GM23338 (cell line): Measurements from ENCODE around the gene LRIF1.

Source experiments
- CREB1 ChIP-seq: fragments of 250-450 bp; sonication (Bioruptor Pico); IDR thresholded peaks from 2 replicates; pipeline ENCODE4 v1.5.0; 2020; ENCODE audit warnings: low read depth, mild to moderate bottlenecking, moderate library complexity
- CTCF ChIP-seq, 2 experiments: fragments of 200-600 bp in 1 of 2; sonication (generic) in 1 of 2; conservative IDR thresholded peaks; 2 replicates each; pipeline versions ENCODE4 v1.5.1 to v1.6.1; 2016 to 2017; ENCODE audit warnings: antibody characterized with exemption in 2 of 2, low read depth in 2 of 2, mild to moderate bottlenecking in 2 of 2, moderate library complexity in 1 of 2
- EZH2 ChIP-seq: fragments of 200-600 bp; sonication (generic); IDR thresholded peaks from one replicate; pipeline ENCODE4 v1.8.0; 2017; ENCODE audit warnings: antibody characterized with exemption, mild to moderate bottlenecking, low read depth; ENCODE audit not compliant: unreplicated experiment
- EZH2phosphoT487 ChIP-seq: fragments of 200-600 bp; sonication (generic); IDR thresholded peaks from one replicate; pipeline ENCODE4 v1.8.1; 2018; ENCODE audit warnings: antibody characterized with exemption; ENCODE audit not compliant: unreplicated experiment
- JUNB ChIP-seq: IDR thresholded peaks from one replicate; pipeline ENCODE4 v1.6.1; 2016; ENCODE audit warnings: antibody characterized with exemption; ENCODE audit not compliant: unreplicated experiment
- NANOG ChIP-seq: IDR thresholded peaks from 2 replicates; pipeline ENCODE4 v1.6.1; 2016; ENCODE audit warnings: antibody characterized with exemption, borderline replicate concordance
- POLR2AphosphoS5 ChIP-seq: IDR thresholded peaks from 2 replicates; pipeline ENCODE4 v1.6.1; 2016; ENCODE audit warnings: antibody characterized with exemption, low read depth
- REST ChIP-seq: IDR thresholded peaks from one replicate; pipeline ENCODE4 v1.6.1; 2018; ENCODE audit warnings: antibody characterized with exemption; ENCODE audit not compliant: unreplicated experiment
- STAT1 ChIP-seq: IDR thresholded peaks from one replicate; pipeline ENCODE4 v1.6.1; 2016; ENCODE audit warnings: antibody characterized with exemption; ENCODE audit not compliant: unreplicated experiment
- ZNF114 ChIP-seq: fragments of 250-450 bp; sonication (Bioruptor Pico); IDR thresholded peaks from 2 replicates; pipeline ENCODE4 v1.5.0; 2020; ENCODE audit warnings: mild to moderate bottlenecking, moderate library complexity
- ZNF331 ChIP-seq: fragments of 250-450 bp; sonication (Bioruptor Pico); IDR thresholded peaks from 2 replicates; pipeline ENCODE4 v1.5.0; 2020; ENCODE audit warnings: low read depth, mild to moderate bottlenecking, moderate library complexity

GRCh38 chr1:110918016-110918415 is 45.7 kb downstream of the LRIF1 start:
- TF ChIP-seq STAT1 (no peak), CTCF (conservative IDR thresholded peaks at IDR 0.05; ENCODE audit: low read depth in 2 of 2) (no peak), POLR2AphosphoS5 (no peak), EZH2phosphoT487 (no peak), CREB1 (CRISPR knock-in tag) (no peak), EZH2 (no peak), REST (no peak), JUNB (no peak), ZNF114 (CRISPR knock-in tag) (no peak), ZNF331 (CRISPR knock-in tag) (no peak), NANOG (no peak)
